Left ventricle myocardium inferior (tissue), 1 donor: ENCODE measurements around the gene EWSR1. TPM values are rescaled to one million over a fixed set of nuclear protein-coding genes. Genes with fewer than 3 reads are reported as not detected.

ENCODE experiments used
- DNase-seq: peaks from one replicate; pipeline ENCODE4 v3.0.0-alpha.2; 2020
- H3K27ac ChIP-seq: fragments of 200-600 bp; replicated peaks from 2 replicates; pipeline ENCODE4 v1.8.0; 2021
- H3K27me3 ChIP-seq: fragments of 200-600 bp; 2 replicates; pipeline ENCODE4 v1.8.0; 2021; ENCODE audit warnings: low read depth
- H3K36me3 ChIP-seq: fragments of 200-600 bp; 2 replicates; pipeline ENCODE4 v1.8.0; 2021
- H3K4me1 ChIP-seq: fragments of 200-600 bp; 2 replicates; pipeline ENCODE4 v1.8.0; 2021
- H3K4me3 ChIP-seq: fragments of 200-600 bp; 2 replicates; pipeline ENCODE4 v1.8.0; 2021; ENCODE audit warnings: mild to moderate bottlenecking, moderate library complexity
- H3K9me3 ChIP-seq: fragments of 200-600 bp; replicated peaks from 2 replicates; pipeline ENCODE4 v1.8.0; 2021
- CTCF ChIP-seq: fragments of 200-600 bp; IDR thresholded peaks from 2 replicates; pipeline ENCODE4 v1.8.0; 2021; ENCODE audit warnings: antibody characterized with exemption, mild to moderate bottlenecking, borderline replicate concordance
- intact Hi-C: fragments of 100-400 bp; cut with micrococcal nuclease; formaldehyde crosslinking; loops from one replicate; pipeline ENCODE4 v1.11.0; 2022
- total RNA-seq: library from RNA; stranded (reverse); fragmentation: NEBNext Ultra II Directional; extraction: Animal tissue kit (Norgen Biotek cat#: 25700); gene quantifications from one replicate; pipeline ENCODE4 v1.2.1, GENCODE V29; 2021
- donor health status: DM: no; HTN: yes; CAD: no; lungs with severe emphysema.

EWSR1 gene
- total RNA-seq, 1 donor from 2014 or later: 122 TPM

DNA sequence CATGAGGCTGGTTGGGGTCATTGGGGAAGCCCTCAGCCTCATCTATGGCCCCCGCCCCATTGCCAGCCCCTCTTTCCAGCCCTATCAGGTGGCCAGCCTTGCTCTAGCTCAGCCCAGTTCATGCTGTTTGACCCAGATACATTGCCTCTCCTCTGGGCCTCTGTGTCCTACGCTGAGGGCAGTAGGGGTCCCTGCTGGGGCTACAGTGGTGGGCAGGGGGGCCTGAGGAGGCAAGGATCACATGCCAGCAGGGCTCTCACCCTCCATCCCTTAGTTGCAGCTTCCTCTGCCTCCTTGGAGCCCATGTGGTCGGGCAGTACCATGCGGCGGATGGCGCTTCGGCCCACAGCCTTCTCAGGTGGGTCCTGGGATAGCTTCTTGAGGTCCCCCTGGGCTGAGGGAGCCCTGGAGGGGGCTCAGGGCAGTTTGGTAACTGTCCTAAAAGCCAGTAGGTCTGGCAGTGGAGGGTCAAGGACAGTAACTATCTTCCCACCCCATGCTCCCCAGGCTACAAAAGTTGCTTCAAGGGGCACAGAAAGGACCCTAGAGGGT lies 43.1 kb upstream of the EWSR1 start:
- Histone ChIP-seq H3K27me3 (peaks cover 4% of the 10 kb centered on the region), H3K36me3 (no peaks in the 10 kb centered on the region), H3K4me1 (peaks cover 15% of the 10 kb centered on the region), H3K27ac (peak overlapping the region; percentile 29), H3K4me3 (no peak overlapping the region), H3K9me3 (no peaks in the 10 kb centered on the region)
- TF ChIP-seq CTCF: no peak
- no peak for DNase-seq
- intact Hi-C loops: no loop called here

GRCh38 chr22:29225422-29226090 lies 42.5 kb upstream of the EWSR1 start:
- peaks cover 4% of the 10 kb centered on the region for H3K27me3 ChIP-seq
- H3K4me3 ChIP-seq: no peak overlapping the region
- intact Hi-C loops: no loop called here
- H3K27ac ChIP-seq: peak overlapping the region; percentile 29
- no peaks in the 10 kb centered on the region for H3K36me3 ChIP-seq
- peaks cover 15% of the 10 kb centered on the region for H3K4me1 ChIP-seq
- no peaks in the 10 kb centered on the region for H3K9me3 ChIP-seq
- peak; percentile 64 for DNase-seq
- no peak for TF ChIP-seq CTCF

DNA sequence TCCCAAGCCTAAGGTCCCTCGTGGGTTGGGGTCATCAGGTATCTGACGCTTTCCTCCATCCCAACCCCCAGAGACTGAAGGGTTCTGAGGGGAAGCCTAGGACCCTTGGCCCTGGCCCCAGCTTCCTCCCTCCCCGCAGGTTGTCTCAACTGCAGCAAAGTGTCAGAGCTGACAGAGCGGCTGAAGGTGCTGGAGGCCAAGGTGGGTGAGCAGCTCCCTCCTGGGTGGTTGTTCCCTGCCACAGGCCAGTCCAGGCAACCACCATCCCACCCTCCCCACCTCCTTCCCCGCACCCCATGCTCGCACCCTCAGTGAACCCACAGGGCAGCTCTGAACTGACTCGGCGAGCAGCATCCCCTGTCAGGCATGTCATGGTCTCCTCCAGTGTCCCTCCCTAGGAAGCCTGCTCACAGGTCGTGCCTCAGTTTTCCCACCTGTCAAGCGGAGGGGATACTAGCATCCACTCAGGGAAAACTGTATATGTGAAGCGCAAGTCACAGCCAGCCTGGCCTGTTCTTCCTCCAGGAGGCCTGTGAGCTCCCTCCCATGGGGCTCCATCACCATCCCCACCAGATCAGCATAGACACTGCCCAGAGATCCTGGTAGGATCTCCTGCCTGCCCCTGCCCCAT lies 41.6 kb upstream of the EWSR1 start:
- Histone ChIP-seq H3K9me3 (no peaks in the 10 kb centered on the region), H3K27me3 (peaks cover 4% of the 10 kb centered on the region), H3K36me3 (no peaks in the 10 kb centered on the region), H3K4me3 (no peak overlapping the region), H3K27ac (peak overlapping the region; percentile 29), H3K4me1 (peaks cover 15% of the 10 kb centered on the region)
- no peak for TF ChIP-seq CTCF
- intact Hi-C loops: no loop called here
- DNase-seq: no peak

GRCh38 chr22:29230972-29231875 lies 36.8 kb upstream of the EWSR1 start:
- TF ChIP-seq CTCF: no peak
- Histone ChIP-seq H3K27ac (no peak overlapping the region), H3K4me1 (no peaks in the 10 kb centered on the region), H3K27me3 (no peaks in the 10 kb centered on the region), H3K36me3 (no peaks in the 10 kb centered on the region), H3K9me3 (peaks cover 10% of the 10 kb centered on the region), H3K4me3 (no peak overlapping the region)
- intact Hi-C loops: no loop called here
- no peak for DNase-seq
